ENCODE measurements around the gene COL18A1. TPM values are rescaled to one million over a fixed set of nuclear protein-coding genes. Genes with fewer than 3 reads are reported as not detected.

COL18A1 gene
- total RNA-seq, 1 experiment from 2014 or later, result 676 TPM

- TF ChIP-seq TCF7L2 (IDR thresholded peaks at IDR 0.05; ENCODE audit: low read depth, low read length) (no peak), POLR2AphosphoS5 (IDR thresholded peaks at IDR 0.05; ENCODE audit: low read depth, low read length) (no peak)
- no peak for DNase-seq (ENCODE audit: low read depth, low spot score)
- H3K27ac ChIP-seq (ENCODE audit: low read length), result no peak overlapping the region
- H3K36me3 ChIP-seq (ENCODE audit: control insufficient read depth, insufficient read depth, low read length), result no peaks in the 10 kb centered on the region
- intact Hi-C loops (cut with micrococcal nuclease; ENCODE audit: unreplicated experiment) (no loop called here), in situ Hi-C loops (cut with HindIII; ENCODE audit: low pct_unique_long_range_greater_than_20kb, low sequenced_read_pairs) (no loop called here)
- H3K4me3 ChIP-seq (ENCODE audit: low read depth in 2 of 2, low read length in 2 of 2), result no peak overlapping the region
- no TSS peak for BruUV-seq (replicated peaks)
- no peaks in the 10 kb centered on the region for H3K27me3 ChIP-seq (ENCODE audit: control insufficient read depth, insufficient read depth, low read length)
- H3K9me3 ChIP-seq (ENCODE audit: control insufficient read depth, insufficient read depth, low read depth, low read length), result peaks cover 4% of the 10 kb centered on the region
- no peaks in the 10 kb centered on the region for H3K4me1 ChIP-seq (ENCODE audit: control insufficient read depth, insufficient read depth, low read length)
- ATAC-seq, result no peak
- CTCF ChIA-PET, result no interaction called here
- POLR2A ChIA-PET, result no interaction called here
Observed at GRCh38 chr21:45524756-45525152, 119.8 kb downstream of the COL18A1 start.

GRCh38 chr21:45525153-45525909, 120.4 kb downstream of the COL18A1 start:
- Histone ChIP-seq H3K9me3 (ENCODE audit: control insufficient read depth, insufficient read depth, low read depth, low read length) (no peaks in the 10 kb centered on the region; the same call in 1 of the 2 replicates), H3K27me3 (ENCODE audit: control insufficient read depth, insufficient read depth, low read length) (no peaks in the 10 kb centered on the region), H3K27ac (ENCODE audit: low read length) (no peak overlapping the region), H3K4me1 (ENCODE audit: control insufficient read depth, insufficient read depth, low read length) (no peaks in the 10 kb centered on the region), H3K36me3 (ENCODE audit: control insufficient read depth, insufficient read depth, low read length) (no peaks in the 10 kb centered on the region), H3K4me3 (ENCODE audit: low read depth in 2 of 2, low read length in 2 of 2) (no peak overlapping the region)
- ChIA-PET POLR2A (no interaction called here), CTCF (no interaction called here)
- no peak for TF ChIP-seq CTCF (IDR thresholded peaks at IDR 0.05)
- no peak for TF ChIP-seq POLR2AphosphoS5 (IDR thresholded peaks at IDR 0.05; ENCODE audit: low read depth, low read length)
- TF ChIP-seq REST (IDR thresholded peaks at IDR 0.05; ENCODE audit: insufficient read depth in 1 of 2, low read depth in 2 of 2, low read length in 1 of 2), result no peak
- no peak for TF ChIP-seq TCF7L2 (IDR thresholded peaks at IDR 0.05; ENCODE audit: low read depth, low read length)
- TF ChIP-seq SIN3A (IDR thresholded peaks at IDR 0.05; ENCODE audit: borderline replicate concordance, insufficient read depth, low read depth, low read length), result no peak
- BruUV-seq (replicated peaks), result no TSS peak
- intact Hi-C loops (cut with micrococcal nuclease; ENCODE audit: unreplicated experiment) (no loop called here), in situ Hi-C loops (cut with HindIII; ENCODE audit: low pct_unique_long_range_greater_than_20kb, low sequenced_read_pairs) (no loop called here)
- ATAC-seq, result no peak
- DNase-seq (ENCODE audit: low read depth, low spot score), result no peak

- H3K4me3 ChIP-seq (ENCODE audit: low read depth in 2 of 2, low read length in 2 of 2), result no peak overlapping the region
- ChIA-PET POLR2A (no interaction called here), CTCF (no interaction called here)
- no peaks in the 10 kb centered on the region for H3K36me3 ChIP-seq (ENCODE audit: control insufficient read depth, insufficient read depth, low read length)
- no peak overlapping the region for H3K27ac ChIP-seq (ENCODE audit: low read length)
- no TSS peak for BruUV-seq (replicated peaks)
- ATAC-seq, result no peak
- intact Hi-C loops (cut with micrococcal nuclease; ENCODE audit: unreplicated experiment), result no loop called here
- in situ Hi-C loops (cut with HindIII; ENCODE audit: low pct_unique_long_range_greater_than_20kb, low sequenced_read_pairs), result no loop called here
- H3K27me3 ChIP-seq (ENCODE audit: control insufficient read depth, insufficient read depth, low read length), result no peaks in the 10 kb centered on the region
- no peaks in the 10 kb centered on the region for H3K4me1 ChIP-seq (ENCODE audit: control insufficient read depth, insufficient read depth, low read length)
- TF ChIP-seq TCF7L2 (IDR thresholded peaks at IDR 0.05; ENCODE audit: low read depth, low read length), result no peak
- no peak for TF ChIP-seq REST (IDR thresholded peaks at IDR 0.05; ENCODE audit: insufficient read depth in 1 of 2, low read depth in 2 of 2, low read length in 1 of 2)
- TF ChIP-seq POLR2AphosphoS5 (IDR thresholded peaks at IDR 0.05; ENCODE audit: low read depth, low read length), result no peak
- no peak for TF ChIP-seq CTCF (IDR thresholded peaks at IDR 0.05)
- TF ChIP-seq SIN3A (IDR thresholded peaks at IDR 0.05; ENCODE audit: borderline replicate concordance, insufficient read depth, low read depth, low read length), result no peak
- no peak for DNase-seq (ENCODE audit: low read depth, low spot score)
- no peaks in the 10 kb centered on the region; the same call in 1 of the 2 replicates for H3K9me3 ChIP-seq (ENCODE audit: control insufficient read depth, insufficient read depth, low read depth, low read length)
Observed at GRCh38 chr21:45525910-45526306, 120.9 kb downstream of the COL18A1 start.

All from Panc1 (cell line).